ENCODE measurements around the gene SRBD1.

- TF ChIP-seq EZH2phosphoT487 (IDR thresholded peaks at IDR 0.05; ENCODE audit: borderline replicate concordance) (no peak), POLR2A (IDR thresholded peaks at IDR 0.05; ENCODE audit: borderline replicate concordance, extremely low read depth, insufficient read depth, insufficient read length) (no peak), CTCF (IDR thresholded peaks at IDR 0.05 in 2 of 3, conservative IDR thresholded peaks at IDR 0.05 in 1 of 3; ENCODE audit: borderline replicate concordance in 1 of 3, insufficient read depth in 1 of 3, low read depth in 2 of 3, low read length in 2 of 3) (no peak), REST (IDR thresholded peaks at IDR 0.05; ENCODE audit: low read depth) (no peak), ZBTB33 (IDR thresholded peaks at IDR 0.05; ENCODE audit: extremely low read depth, insufficient replicate concordance, low read length) (no peak), SP1 (IDR thresholded peaks at IDR 0.05; ENCODE audit: low read depth) (no peak), ZNF274 (IDR thresholded peaks at IDR 0.05; ENCODE audit: low read depth, low read length) (no peak), POLR2AphosphoS5 (IDR thresholded peaks at IDR 0.05; ENCODE audit: low read depth, low read length) (no peak), EZH2 (IDR thresholded peaks at IDR 0.05) (no peak), RAD21 (IDR thresholded peaks at IDR 0.05; ENCODE audit: low read depth) (no peak)
These were observed 12.0 kb upstream of the SRBD1 start for GRCh38 chr2:45623098-45623497.

Measured in HCT116 (cell line).